GM12801 (cell line): ENCODE results near the gene SUV39H2.

Source experiments
- TF ChIP-seq, protein P1 (sequence below): IDR thresholded peaks from one replicate; pipeline ENCODE4 v1.5.1; 2011; ENCODE audit warnings: control low read depth; ENCODE audit not compliant: insufficient read length; ENCODE audit errors: extremely low read depth

Gene SUV39H2

DNA sequence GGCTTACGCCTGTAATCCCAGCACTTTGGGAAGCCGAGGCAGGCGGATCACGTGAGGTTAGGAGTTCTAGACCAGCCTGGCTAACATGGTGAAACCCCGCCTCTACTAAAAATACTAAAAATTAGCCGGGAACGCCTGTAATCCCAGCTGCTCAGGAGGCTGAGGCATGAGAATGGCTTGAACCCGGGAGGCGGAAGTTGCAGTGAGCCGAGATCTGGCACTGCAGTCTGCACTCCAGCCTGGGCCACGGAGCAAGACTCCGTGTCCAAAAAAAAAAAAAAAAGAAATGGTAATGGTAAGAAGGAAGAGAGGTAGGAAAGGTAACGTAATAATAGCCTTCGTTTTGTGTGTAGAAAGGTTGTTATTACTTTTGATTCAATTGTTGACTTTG, 39.4 kb upstream of the SUV39H2 start:
- TF ChIP-seq, protein P1, sequence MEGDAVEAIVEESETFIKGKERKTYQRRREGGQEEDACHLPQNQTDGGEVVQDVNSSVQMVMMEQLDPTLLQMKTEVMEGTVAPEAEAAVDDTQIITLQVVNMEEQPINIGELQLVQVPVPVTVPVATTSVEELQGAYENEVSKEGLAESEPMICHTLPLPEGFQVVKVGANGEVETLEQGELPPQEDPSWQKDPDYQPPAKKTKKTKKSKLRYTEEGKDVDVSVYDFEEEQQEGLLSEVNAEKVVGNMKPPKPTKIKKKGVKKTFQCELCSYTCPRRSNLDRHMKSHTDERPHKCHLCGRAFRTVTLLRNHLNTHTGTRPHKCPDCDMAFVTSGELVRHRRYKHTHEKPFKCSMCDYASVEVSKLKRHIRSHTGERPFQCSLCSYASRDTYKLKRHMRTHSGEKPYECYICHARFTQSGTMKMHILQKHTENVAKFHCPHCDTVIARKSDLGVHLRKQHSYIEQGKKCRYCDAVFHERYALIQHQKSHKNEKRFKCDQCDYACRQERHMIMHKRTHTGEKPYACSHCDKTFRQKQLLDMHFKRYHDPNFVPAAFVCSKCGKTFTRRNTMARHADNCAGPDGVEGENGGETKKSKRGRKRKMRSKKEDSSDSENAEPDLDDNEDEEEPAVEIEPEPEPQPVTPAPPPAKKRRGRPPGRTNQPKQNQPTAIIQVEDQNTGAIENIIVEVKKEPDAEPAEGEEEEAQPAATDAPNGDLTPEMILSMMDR, result no peak

DNA sequence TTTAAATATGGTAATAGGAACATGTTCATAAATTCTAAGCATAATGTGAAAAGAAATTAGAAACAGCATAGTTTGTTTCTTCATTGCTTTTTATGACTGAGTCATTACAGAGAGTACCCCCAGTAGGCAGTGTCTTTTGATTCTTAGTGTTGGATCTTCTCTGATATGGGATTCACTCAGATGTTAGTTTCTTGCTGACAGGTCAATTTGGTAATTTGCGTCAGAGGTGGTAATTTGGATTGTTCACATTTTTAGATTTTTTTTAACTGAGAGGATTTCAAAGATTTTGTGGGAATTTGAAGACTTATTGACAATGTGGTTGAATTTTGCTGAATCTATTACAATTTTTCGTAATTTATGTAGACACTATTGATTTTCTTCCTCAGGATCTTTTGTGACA, 38.5 kb upstream of the SUV39H2 start:
- TF ChIP-seq, protein P1, result no peak

DNA sequence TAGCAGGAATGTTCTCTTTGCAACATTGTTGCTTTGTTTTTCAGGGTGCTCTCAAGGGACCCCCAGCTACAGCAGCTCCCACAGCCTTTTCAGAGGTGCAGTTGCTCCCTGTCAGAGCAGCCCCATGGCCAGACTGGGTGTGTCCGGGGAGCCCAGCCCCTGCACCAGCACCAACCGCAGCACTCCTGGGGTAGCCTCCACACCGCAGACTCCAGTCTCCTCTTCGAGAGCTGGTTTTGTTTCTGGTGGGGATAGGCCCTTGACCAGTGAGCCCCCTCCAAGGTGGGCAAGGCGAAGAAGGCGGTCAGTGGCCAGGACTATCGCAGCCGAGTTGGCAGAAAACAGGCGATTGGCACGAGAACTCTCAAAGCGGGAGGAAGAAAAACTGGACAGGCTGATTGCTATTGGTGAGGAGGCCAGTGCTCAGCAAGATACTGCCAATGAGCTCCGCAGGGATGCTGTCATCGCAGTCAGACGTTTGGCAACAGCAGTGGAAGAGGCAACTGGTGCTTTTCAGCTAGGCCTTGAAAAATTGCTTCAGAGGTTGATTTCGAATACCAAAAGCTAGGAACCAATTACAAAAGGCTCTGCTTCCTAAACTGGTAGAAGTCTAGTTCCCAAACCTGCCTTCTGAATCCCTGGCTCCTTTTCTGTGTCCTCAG, 35.2 kb upstream of the SUV39H2 start:
- TF ChIP-seq, protein P1, result no peak

DNA sequence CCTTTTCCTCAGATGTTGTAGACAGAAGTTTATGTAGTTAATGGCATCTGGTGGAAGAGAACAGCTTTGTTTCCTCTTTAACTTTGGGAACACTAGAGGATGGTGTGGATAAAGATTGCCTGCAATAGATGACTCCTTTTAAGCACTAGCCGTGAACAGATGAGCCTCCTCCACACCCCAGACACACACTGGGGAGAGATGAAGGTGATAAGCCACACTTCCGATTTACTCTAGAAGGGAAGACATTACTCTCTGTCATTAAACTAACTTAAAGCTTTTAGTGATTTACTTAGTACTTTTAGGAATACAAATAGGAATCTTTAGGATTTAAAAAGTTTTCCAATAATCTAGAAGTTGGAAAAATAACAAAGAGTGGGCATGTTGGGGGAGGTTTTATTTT, 33.7 kb upstream of the SUV39H2 start:
- TF ChIP-seq, protein P1, result no peak

DNA sequence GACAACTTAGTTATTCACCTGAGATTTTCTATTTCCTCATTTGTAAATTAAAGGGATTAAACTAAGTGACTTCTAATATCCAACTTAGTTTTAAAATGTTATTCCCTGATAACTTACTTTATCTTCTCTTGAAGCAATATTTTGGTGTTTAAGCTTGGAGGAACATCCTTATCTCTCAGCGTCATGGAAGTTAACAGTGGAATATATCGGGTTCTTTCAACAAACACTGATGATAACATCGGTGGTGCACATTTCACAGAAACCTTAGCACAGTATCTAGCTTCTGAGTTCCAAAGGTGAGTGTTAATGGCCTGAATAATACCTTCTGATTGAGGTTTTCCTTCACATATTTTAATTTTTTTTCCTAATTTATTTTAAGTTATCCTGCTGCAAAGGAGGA, 26.4 kb upstream of the SUV39H2 start:
- TF ChIP-seq, protein P1, result no peak

DNA sequence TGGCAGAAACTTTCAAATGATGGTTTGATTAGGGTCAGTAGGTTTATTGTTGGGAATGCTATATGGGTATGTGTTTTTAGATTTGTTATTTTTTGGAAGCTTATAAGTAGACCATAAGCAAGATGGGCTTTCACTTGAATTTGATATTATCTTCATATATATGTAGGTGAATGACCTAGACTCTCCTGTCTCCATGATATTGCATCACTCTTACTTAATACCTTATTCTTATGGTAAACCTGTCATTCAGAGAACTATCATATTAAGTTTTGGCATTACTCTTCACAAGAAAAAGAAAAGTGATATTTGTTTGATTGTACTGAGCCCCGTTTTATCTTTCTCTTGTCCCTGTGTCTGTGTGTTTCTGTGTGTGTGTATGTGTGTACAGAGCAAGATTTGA, 23.2 kb upstream of the SUV39H2 start:
- TF ChIP-seq, protein P1, result no peak

DNA sequence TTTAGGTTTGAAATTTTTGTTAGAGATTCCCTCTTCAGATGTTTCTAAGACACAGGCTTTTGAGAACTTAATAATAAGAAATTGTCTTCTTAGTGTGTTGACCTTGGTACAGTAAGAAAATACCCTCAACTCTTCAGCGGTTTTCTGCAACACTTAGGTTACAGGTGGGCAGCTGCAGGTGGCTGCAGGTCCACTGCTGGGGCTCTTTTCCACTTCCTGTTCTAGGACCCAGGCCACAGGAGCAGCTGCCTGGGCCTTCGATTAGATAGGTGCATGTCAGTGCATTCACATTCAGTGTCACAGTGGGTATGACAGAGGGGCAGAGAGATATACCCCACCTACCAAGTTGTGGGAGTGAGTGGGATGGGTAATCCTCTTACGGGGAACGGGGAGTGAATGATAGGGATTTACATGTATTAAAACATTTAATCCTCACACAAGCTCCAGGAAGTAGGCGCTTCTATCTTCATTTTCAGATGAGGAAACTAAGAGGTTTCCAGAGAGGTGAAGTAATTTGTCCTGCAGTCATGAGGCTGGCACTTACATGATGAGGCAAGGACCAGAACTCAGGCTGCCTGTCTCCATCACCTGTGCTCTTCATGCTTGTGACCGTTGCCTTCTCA, 20.2 kb upstream of the SUV39H2 start:
- TF ChIP-seq, protein P1, result no peak
